HUDEP-2 (cell line): ENCODE measurements around the gene ELOVL3.

Experiments used
- DNase-seq, 76 experiments: peaks; one replicate each; lab custom pipeline; 2025; ENCODE audit not compliant: unreplicated experiment in 76 of 76; lab: John Stamatoyannopoulos, UW

ELOVL3 gene

DNA sequence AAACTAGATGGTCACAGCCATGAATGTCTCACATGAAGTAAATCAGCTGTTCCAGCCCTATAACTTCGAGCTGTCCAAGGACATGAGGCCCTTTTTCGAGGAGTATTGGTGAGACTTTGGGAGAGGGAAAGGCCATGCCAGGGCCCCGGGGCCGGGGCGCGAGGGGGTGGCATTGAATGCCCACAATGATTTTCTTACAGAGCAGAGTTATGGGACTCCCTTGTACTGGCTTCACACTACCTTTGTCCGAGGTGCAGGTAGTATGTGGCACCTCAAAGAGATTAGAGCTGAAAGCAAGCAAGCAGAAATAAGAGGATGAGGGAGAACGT, 407 bp downstream of the ELOVL3 start:
- DNase-seq, result no peak

DNA sequence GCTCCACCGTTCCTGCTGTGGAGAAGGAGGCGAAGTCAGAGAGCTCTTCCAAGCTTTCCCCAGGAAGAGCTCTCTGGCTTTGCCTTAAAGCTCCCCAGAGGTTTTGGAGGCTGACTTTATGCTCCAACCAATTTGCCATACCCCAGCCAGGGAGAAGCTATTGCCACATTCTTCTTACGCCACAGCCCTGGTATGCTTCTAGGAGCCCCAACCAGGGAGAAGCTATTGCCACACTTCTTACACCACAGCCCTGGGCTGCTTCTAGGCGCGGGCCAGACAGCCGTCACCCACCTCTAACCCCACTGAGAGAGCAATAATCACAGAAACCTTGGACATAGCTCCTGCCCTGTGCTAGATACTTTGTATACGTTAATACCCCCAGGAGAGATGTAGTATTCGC, 951 bp downstream of the ELOVL3 start:
- DNase-seq, result no peak

DNA sequence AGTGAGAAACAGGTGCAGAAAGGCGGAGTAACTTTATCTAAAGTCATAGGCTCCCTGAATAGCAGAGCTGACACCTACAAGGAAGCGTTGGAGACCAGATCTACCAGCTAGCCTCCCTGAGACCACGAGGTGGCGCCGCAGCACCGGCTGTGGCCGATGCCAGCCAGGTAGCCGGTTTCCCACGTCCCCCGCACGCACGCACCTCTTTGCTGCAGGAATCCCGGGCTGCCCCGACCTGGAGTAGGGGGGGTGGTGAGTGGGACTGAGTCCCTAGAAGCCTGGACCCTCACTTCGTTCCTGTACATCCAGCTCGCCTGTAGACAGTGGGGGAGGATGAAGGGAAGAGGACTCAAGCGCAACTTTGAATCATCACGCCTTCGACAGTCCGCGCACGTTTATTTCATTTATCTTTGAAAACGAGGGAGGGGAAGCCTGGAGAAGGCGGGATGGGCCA, 3.7 kb downstream of the ELOVL3 start:
- peak in 67 of 76 experiments; percentile 5 to 81 (median 57) for DNase-seq

DNA sequence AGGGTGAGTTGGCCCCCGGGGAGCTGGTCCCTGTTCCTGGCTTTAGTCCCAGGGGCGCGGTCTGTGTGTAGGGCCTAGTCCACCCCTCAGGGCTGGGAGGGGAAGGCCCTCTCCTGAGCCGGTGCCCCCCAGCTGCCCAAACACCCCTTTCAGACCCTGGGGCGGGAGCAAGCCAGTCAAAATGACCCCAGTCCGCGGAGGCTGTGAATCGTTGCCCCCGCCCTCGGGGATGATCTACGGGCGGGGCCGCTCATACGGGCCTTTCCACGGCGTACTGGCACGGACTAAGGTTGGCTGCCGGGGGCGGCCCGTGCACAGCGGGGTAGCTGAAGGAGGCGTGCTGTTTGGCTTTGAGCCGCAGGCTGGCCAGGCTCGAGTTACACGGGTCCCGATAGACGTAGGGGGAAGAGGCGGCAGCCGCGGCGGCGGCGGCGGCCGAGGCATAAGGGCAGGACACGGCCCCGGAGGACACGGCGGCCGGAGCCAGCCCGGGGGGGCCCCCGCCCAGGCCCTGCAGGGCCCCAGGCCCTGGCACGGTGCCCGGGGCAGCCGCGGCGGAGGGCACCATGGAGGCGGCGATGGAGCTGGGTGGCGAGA, 4.3 kb downstream of the ELOVL3 start:
- DNase-seq, result peak in 61 of 76 experiments; percentile 3 to 82 (median 50)

DNA sequence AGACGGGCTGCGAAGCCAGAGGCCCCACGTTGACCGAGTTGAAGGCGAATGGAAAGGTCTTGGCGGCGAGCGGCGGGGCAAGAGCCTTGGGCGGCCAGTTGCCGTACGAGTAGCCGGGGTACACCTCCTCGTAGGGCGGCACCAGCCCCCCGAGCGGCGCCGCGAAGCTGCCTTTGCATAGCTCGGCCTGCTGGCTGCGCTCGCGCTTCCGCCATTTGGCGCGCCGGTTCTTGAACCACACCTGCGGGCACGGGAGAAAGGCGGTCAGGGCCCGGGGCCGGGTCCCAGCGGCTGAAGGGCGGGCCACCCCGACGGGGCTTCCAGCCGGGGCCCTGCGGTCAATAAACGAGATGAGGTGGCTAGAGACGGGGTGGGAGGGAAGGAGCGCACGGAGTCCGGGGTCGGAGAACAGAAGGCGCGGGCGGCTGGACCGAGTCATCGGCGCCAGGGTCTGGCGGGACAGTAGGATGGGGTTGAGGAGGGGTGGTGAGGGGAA, 4.8 kb downstream of the ELOVL3 start:
- DNase-seq, result peak in 21 of 76 experiments; percentile 4 to 55 (median 20)

DNA sequence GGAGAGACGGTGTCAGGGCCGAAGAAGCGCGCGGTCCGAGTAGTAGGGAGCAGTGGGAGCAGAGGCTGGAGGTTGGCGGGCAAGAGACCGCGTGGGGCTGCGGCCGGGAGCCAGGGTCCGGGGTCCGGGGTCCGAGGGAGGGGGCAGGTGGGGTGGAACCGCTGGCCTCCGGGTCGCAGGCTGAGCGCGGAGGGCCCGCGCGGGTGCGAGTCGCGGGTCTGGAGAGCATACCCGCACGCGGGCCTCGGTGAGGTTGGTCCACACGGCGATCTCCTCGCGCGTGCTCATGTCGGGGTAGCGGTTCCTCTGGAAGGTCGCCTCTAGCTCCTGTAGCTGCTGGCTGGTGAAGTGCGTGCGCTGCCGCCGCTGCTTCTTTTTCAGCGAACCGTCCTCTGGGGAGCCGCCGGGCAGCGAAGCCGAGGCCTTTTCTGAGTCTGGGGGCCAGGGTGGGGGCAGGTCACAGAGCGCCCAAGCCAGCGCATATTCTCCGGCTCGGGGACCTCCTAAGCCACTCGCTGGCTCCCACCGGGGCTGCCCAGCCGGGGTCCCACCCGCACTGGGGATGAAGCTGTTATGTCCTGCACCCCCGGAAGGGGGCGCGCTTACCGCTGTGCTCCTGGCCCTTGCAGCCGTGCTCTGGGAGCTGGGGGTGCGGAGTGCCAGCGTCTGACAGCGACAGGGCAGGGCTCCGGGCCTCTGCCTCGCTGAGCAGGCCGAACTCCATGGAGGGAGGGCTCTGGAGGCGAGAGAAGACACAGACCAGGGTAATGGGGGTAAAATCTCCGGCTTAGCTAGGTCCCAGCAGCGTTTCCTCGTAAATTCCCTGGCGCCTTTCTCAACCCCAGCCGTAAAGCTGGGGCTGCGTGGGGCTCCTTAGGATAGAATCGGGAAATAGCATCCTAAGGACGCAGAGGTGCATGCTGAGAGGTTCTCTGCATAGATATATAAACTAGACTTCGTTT, 5.5 kb downstream of the ELOVL3 start:
- DNase-seq, result peak in 63 of 76 experiments; percentile 7 to 74 (median 52)

DNA sequence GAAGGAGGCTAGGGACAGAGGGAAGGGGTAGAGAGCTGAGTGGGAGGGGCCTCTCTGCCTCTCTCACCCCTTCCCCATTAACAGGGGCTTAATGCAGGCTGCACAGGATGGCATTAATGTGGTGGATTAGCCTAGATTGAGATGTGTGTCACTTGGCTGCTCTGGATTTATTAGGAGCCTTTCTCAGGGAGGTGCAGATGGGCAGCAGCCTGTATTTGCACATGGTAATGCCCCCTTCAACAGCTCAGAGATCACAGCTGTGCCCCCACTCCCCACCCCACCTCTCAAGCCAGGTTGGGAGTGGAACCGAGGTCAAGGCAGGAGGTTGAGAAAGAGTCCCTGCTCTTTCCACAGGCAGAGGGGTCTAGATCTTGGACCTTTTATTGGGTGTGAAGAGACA, 7.9 kb downstream of the ELOVL3 start:
- no peak for DNase-seq

DNA sequence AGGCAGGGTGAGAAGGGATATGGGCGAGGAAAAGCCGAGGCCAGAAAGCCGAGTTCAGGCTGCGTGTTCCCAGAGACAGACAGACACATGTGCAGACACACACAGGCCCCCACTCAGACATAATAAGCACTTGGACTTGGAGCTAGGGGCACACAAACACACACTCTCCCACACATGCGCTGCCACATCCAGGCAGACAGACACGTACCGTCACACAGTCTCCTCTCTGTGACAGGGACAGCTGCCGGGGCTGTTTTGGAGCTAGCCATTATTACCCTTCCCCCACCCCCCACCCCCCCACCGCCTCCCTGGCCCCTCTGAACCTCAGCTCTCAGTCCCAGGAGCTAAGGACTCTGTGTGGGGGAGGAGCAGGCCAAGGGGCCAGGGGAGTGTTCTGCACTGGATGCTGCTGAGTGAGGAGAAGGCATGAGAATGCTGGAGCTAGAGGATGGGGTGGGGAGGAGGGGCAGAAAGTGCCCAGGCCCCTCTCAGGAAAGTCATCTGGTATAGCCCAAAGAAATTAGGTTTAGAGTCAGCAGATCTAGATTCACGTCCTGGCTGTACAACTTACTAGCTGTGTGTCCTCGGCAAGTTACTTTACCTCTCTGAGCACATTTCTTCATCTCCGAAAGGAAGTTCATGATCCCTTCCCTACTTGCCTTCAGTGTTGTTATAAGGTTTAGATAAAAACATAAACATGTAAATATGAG, 8.9 kb downstream of the ELOVL3 start:
- DNase-seq, result no peak

DNA sequence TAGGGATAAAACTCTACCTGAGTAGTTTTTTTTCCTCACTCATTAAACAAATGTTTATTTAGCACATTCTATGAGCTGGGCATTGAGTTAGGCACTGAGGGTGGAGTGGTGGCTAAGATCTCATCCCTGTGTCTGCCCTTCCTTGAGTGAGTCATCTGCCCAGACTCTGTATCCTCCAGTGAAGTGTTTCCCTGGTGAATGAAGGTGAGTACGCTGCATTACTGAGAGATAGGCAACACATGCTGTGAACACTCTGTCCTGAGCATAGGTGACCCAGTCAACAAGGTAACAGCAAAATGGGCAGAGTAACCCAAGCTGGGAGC, 9.5 kb downstream of the ELOVL3 start:
- no peak for DNase-seq

DNA sequence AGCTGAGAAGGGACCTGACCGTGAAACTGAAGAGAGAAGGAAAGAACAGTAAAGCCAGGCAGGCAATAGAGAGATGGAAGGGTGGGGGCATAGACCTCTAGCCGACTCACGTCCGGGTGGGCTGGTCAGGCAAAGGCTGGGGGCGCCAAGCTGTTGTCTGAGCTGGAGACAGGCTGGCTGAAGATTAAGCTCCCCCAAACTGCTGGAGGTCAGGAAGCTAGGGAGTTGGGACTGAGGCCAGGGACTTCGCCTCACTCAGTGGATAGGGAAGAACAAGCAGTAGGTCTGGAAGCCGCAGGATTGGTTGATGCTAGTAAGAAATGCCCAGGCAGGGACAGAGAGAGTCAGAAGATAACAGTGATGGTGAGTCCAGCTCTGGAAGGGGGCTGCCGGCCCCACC, 9.9 kb downstream of the ELOVL3 start:
- DNase-seq, result no peak

DNA sequence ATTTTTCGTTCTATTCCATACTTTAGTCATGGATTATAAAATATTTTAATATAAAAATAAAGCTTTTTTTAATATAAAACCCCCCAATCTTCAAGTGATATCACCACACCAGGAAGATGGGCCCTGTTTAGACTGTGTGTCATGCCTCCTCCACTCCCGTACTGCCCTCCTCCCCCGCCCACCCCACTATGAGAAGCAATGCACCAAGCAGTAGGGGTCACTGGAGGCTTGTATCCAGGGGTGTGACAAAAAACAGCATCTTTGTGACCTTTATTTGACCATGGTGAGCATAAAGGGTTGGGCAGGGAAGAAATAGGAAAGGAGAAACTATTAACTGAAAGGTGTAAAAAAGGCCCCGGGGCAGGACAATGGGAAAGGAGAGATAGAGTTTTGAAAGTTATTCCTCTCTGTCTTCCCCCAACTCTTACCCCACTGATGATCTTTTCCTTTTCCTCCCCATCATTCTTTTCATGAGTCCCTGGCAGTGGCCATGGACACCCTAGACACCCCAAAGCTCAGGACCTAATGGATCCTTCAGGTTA, 11.7 kb downstream of the ELOVL3 start:
- no peak for DNase-seq

DNA sequence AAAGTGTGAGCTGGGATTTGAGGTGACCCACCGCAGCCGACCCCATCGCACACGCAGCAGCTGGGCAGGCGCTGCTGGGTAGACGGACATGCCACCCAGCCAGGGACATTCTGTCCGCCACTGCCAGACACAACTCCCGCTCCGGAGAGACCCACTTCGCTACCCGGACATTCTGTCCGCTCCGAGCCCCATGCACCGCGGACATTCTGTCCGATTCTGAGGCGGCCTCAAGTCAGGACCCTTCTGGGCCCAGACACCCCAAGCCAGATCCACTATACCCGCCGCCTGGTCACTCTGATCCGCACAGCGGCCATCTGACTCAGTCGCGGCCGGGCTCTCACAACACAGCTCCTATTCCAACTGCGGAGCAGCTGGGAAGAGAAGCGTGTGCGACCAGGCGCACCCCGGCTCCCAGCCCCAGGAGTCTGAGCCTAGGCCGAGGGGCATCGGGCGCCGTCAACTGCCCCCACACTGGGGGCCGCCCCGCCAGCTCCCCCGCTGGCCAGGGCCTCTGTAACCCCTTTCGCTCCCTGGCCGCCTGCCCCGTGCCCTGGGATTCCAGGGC, 14.4 kb downstream of the ELOVL3 start:
- DNase-seq, result no peak

DNA sequence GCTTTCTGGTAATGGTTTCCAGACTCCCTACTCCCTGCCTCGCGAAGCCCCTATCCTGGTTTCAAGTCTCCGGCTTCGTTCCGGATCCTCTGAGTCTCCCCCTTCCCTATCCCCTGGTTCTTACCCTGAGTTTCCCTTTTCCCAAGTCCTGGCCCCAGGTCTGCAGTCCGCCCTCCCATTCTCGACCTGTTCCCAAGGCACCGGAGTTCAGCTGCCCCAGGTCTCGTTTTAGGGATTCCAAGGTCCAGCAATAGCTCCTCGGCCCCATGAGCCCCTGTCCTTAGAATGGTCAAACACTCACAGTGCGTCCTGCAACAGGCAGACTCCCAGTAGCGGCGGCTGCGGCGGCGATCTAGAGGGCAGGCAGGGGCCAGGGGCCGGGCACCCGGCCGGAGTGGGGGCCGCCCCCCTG, 14.9 kb downstream of the ELOVL3 start:
- DNase-seq, result peak in 2 of 76 experiments; percentile 49 to 57

DNA sequence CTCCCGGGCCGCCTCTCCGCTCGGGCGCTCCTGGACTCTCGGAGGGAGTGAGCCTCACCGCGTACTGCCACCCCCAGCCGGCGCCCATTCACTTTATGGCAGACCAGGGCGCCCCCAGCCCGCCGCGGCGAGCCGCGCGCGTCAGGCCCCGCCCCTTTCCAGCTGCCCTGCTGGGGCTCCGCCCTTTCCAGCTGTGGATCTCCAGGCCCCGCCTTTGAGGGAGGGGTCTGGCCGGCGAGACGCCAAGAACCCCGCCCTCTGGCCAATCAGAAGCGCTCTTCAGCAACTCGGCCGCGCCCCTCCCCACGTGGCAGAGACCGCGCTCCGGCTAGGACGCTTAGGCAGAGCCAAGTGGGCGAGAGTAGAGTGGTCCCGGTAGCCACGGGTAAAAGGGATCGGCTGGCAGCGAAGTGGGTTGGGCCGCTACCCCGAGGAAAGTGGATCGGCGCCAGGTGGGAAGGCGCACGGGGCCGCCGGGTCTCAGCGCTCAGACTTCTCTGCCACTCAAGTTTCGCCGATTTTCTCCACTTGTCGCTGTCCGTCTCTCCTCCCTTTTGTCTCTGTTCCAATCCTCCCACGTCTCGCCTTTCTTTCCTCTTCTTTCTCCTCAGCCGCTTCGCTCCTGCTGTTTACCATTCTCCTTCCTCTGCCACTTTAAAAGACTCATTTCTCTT, 15.5 kb downstream of the ELOVL3 start, which contains the start of gene PITX3:
PITX3 (minus strand) TSS at position 69 of the 674 bp plus-strand sequence. CDS start 9,432 bp downstream, outside the sequence.
- DNase-seq, result peak in 75 of 76 experiments; percentile 28 to 97 (median 90)

DNA sequence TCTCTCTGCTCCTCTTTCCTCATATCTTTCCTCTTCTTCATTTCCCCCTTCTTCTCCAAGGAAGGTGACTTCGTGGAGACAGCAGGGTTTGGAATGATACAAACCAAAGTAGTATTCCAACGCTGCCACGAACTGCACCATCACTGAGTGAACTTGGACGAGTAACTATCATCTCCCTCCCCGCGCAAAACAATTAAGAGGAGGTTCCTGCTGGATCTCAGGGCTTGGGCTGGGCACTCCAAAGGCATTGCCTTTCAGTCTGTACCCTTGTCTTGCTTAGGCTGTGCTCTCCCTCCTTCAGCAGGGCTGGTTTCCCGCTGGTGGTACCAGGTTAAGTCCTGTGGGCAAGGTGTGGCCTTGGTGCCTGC, 16.0 kb downstream of the ELOVL3 start:
- DNase-seq, result no peak

DNA sequence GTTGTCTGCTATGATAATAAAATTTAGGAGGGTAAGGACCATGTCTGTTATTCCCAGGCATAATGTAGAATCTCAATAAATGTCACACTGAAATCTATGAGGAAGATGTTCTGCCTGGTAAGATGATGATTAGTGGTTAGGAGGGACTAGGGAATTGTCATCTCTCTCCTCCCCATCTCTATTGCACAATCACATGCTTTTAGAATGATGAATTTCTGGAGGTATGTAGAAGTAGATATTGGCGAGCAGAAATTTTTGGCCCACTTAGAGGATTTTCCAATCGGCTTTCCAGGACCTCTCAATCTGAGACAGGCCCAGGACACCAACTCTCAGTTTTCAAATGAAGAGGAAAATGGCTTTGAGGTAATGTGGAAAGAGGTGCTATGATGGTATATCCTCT, 17.2 kb downstream of the ELOVL3 start:
- DNase-seq, result no peak

DNA sequence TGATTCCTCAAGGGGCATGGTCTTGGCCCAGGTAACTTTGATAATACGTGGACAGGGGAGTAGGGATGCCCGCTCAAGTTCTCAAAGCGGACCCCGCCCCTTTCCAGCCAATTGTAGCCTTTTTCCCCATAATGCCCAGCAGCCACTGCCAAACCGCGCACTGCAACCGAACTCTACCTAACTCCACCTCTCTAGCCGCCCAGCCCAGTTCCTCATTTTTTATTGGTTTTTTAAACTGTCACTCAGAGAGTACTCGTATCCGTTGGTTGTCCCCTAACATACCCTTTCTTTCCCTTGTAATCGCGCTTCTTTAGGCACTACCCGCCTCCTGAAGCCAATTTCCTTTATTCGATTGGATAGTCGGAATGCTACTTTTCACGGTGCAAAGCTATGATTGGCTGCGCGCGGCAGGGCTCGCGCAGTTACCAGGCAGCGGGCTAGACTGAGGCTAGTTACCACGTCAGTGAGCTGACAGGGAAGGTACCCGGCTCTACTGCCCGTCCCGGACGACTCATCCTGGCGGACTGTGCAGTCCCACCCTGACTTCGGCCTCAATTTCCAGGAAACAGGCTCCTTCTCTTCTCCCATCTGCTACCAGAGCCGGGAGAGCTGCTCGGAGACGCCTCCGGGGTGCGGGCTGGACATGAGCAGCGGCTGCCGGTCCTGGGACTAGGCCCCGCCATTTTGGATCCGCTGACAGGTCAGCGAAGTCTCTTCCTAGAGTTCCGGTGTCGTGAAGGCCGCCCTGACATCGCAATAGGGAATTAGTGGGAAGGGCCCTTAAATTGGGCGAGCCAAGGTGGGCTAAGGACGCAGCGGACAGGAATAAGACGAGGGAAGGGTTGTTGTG, 19.2 kb downstream of the ELOVL3 start, which contains the start of gene GBF1:
GBF1 (plus strand) TSS at position 451 of the 850 bp plus-strand sequence. CDS start 13,407 bp downstream, outside the sequence.
- peak; percentile 55 to 99 (median 95) for DNase-seq

DNA sequence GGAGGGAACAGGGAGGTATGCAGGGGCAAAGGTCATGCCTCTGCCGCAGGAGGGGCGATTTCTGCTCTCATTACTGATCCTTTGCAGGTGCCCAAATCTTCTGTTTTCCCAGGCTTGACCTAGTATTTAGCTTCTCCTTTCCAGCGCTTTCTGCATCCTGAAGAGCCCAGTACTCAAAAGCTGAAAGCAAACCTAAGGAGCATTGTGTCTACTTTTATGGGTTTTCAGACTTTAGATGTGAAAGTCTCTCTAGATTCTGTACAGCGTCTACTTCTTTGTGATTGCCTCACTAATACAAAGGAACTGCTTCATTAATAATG, 19.8 kb downstream of the ELOVL3 start:
- no peak for DNase-seq

DNA sequence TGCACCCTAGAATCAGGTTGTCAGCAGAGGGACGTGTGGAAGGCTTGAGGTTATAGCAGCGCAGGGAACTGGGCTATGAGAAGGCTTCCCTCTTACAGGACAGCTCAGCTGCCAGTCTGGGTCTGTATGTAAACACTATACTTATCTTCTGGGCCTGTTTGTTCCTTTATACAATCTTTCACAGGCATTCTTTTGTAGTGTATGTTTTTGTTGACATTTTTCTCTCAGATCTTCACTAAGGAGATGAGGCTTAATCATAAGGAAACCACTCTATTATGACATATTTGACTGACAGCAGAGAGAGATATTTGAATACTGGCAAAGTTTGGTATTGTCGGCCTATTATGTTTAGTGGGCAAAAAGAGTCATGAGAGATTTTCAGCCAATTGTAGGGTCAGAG, 20.2 kb downstream of the ELOVL3 start:
- no peak for DNase-seq
